CD14-positive monocyte (primary cell): Measurements from ENCODE around the gene C19orf33. TPM values are rescaled to one million over a fixed set of nuclear protein-coding genes. Genes with fewer than 3 reads are reported as not detected.

Source experiments
- DNase-seq, 3 donors: peaks; one replicate each; pipeline ENCODE4 v3.0.0-alpha.2; 2011 to 2022
- H2AFZ ChIP-seq: 2 replicates; pipeline ENCODE4 v1.6.0; 2012; ENCODE audit warnings: mild to moderate bottlenecking, low read depth, low read length, inconsistent platforms; ENCODE audit not compliant: insufficient read depth, poor library complexity, severe bottlenecking
- H3K27ac ChIP-seq, 2 donors: 1 replicate in 1 of 2; 2 replicates in 1 of 2; pipeline ENCODE4 v1.5.1; 2012 to 2013; ENCODE audit warnings: low read length in 2 of 2, control low read depth in 1 of 2, inconsistent platforms in 1 of 2, low read depth in 1 of 2, mild to moderate bottlenecking in 1 of 2
- H3K27me3 ChIP-seq, 2 donors: one replicate each; pipeline versions ENCODE4 v1.6.0 to v1.6.1; 2011 to 2013; ENCODE audit warnings: low read length in 2 of 2; ENCODE audit not compliant: control insufficient read depth in 2 of 2, insufficient read depth in 2 of 2
- H3K36me3 ChIP-seq, 2 donors: replicated peaks in 1 of 2; 1 replicate in 1 of 2; 2 replicates in 1 of 2; pipeline versions ENCODE4 v1.5.1 to v1.6.1; 2012 to 2013; ENCODE audit warnings: low read length in 2 of 2, control low read depth in 1 of 2, inconsistent platforms in 1 of 2, mild to moderate bottlenecking in 1 of 2; ENCODE audit not compliant: insufficient read depth in 2 of 2, control insufficient read depth in 1 of 2
- H3K4me1 ChIP-seq, 2 donors: 1 replicate in 1 of 2; 2 replicates in 1 of 2; pipeline versions ENCODE4 v1.5.1 to v1.6.1; 2012 to 2013; ENCODE audit warnings: low read length in 2 of 2, control low read depth in 1 of 2, inconsistent platforms in 1 of 2, mild to moderate bottlenecking in 1 of 2, moderate library complexity in 1 of 2; ENCODE audit not compliant: insufficient read depth in 2 of 2, control insufficient read depth in 1 of 2
- H3K4me2 ChIP-seq: replicated peaks from 2 replicates; pipeline ENCODE3; 2012; ENCODE audit warnings: low read length, moderate library complexity, mild to moderate bottlenecking; ENCODE audit not compliant: poor library complexity, severe bottlenecking; ENCODE audit errors: extremely low read depth
- H3K4me3 ChIP-seq, 3 experiments: fragments of 200-600 bp in 1 of 3; sonication (generic) in 1 of 3; replicated peaks in 1 of 3; 1 replicate in 2 of 3; 2 replicates in 1 of 3; pipeline ENCODE4 v1.5.1; 2011 to 2013; ENCODE audit warnings: low read length in 3 of 3, mild to moderate bottlenecking in 3 of 3, control low read depth in 2 of 3, low read depth in 2 of 3, inconsistent platforms in 1 of 3, moderate library complexity in 1 of 3
- H3K79me2 ChIP-seq: 2 replicates; pipeline ENCODE4 v1.6.0; 2012; ENCODE audit warnings: mild to moderate bottlenecking, control low read depth, inconsistent platforms, low read length, moderate library complexity; ENCODE audit not compliant: insufficient read depth
- H3K9ac ChIP-seq: 2 replicates; pipeline ENCODE4 v1.6.0; 2017; ENCODE audit warnings: low read length, mild to moderate bottlenecking; ENCODE audit not compliant: insufficient read depth, poor library complexity, severe bottlenecking
- H3K9me3 ChIP-seq, 2 donors: replicated peaks in 1 of 2; 1 replicate in 1 of 2; 2 replicates in 1 of 2; pipeline versions ENCODE4 v1.5.1 to v1.6.1; 2012 to 2013; ENCODE audit warnings: low read length in 2 of 2, control low read depth in 1 of 2; ENCODE audit not compliant: control insufficient read depth in 1 of 2, insufficient read depth in 1 of 2
- H4K20me1 ChIP-seq: 2 replicates; pipeline ENCODE4 v1.6.0; 2012; ENCODE audit warnings: mild to moderate bottlenecking, low read length, control low read depth, moderate library complexity; ENCODE audit not compliant: insufficient read depth
- H3K27ac Mint-ChIP-seq, 7 donors: one replicate each; pipeline ENCODE4 v1.8.0; 2020; ENCODE audit warnings: mild to moderate bottlenecking in 7 of 7, mixed read lengths in 7 of 7, moderate library complexity in 6 of 7, inconsistent platforms in 2 of 7
- H3K27me3 Mint-ChIP-seq, 3 donors: one replicate each; pipeline ENCODE4 v1.8.0; 2021 to 2022; ENCODE audit warnings: low read depth in 3 of 3, mild to moderate bottlenecking in 3 of 3, mixed read lengths in 3 of 3, moderate library complexity in 3 of 3, inconsistent platforms in 1 of 3
- H3K36me3 Mint-ChIP-seq, 2 donors: one replicate each; pipeline ENCODE4 v1.8.0; 2020; ENCODE audit warnings: mixed read lengths in 2 of 2, inconsistent platforms in 1 of 2, mild to moderate bottlenecking in 1 of 2
- H3K4me1 Mint-ChIP-seq: one replicate; pipeline ENCODE4 v1.8.0; 2020; ENCODE audit warnings: mild to moderate bottlenecking, mixed read lengths
- H3K4me3 Mint-ChIP-seq, 2 donors: one replicate each; pipeline ENCODE4 v1.8.0; 2020; ENCODE audit warnings: mild to moderate bottlenecking in 2 of 2, mixed read lengths in 2 of 2, moderate library complexity in 1 of 2
- H3K9me3 Mint-ChIP-seq, 7 donors: one replicate each; pipeline ENCODE4 v1.8.0; 2020 to 2022; ENCODE audit warnings: mixed read lengths in 7 of 7, mild to moderate bottlenecking in 6 of 7, moderate library complexity in 6 of 7, inconsistent platforms in 2 of 7
- WGBS: methylation state at CpG from one replicate; pipeline ENCODE4 v1.1.5; 2013; ENCODE audit warnings: missing lambda C conversion rate; ENCODE audit not compliant: insufficient coverage; 5-methylcytosine and 5-hydroxymethylcytosine counted together
- intact Hi-C, 2 donors: fragments of 100-400 bp; cut with micrococcal nuclease; formaldehyde crosslinking; loops; one replicate each; pipeline versions ENCODE4 v1.15.0 to v1.15.1; 2023
- polyA plus RNA-seq, 3 donors: library from polyadenylated mRNA; depleted of rRNA in 1 of 3; unstranded in 2 of 3; stranded (reverse) in 1 of 3; fragments of 300-500 nt in 2 of 3; fragments of >200 nt in 1 of 3; fragmentation: Illumina TruSeq in 2 of 3; gene quantifications; 1 replicate in 2 of 3; 2 replicates in 1 of 3; pipeline ENCODE4 v1.2.3, GENCODE V29; 2012 to 2021
- TF ChIP-seq, protein P1 (sequence below): fragments of 200-600 bp; IDR thresholded peaks from one replicate; pipeline ENCODE4 v1.8.0; 2022; ENCODE audit warnings: antibody characterized with exemption, mild to moderate bottlenecking

C19orf33 gene
- polyA plus RNA-seq, 3 donors = 0.43 to 0.73 (median 0.69) TPM

DNA sequence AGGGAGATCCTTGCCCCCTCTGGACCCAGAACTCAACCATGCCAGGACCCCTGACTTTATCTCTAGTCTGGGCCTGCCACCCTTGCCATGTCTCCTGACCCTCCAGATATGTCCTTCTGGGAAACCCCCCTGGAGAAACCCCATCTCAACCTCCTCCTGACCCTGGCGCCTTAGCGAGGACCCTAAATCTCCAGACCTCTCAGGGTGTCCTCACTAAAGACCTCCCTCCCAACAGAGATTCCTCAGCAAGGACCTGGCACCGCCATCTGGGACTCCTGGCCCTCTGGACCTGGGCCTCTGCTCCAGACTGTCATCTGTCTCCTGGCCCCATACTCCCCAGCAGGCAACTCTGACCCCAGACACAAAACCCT lies 16.9 kb downstream of the C19orf33 start:
- H3K9me3 ChIP-seq = no peaks in the 10 kb centered on the region
- H3K4me3 ChIP-seq = peak overlapping the region in 2 of 3 experiments; percentile 73 to 90
- no peaks in the 10 kb centered on the region for H3K27me3 ChIP-seq
- H3K4me1 Mint-ChIP-seq = peaks cover 70% of the 10 kb centered on the region
- peak overlapping the region; percentile 85 to 91 for H3K4me3 Mint-ChIP-seq
- H3K27me3 Mint-ChIP-seq = peaks cover 0 to 4% (median 1%) of the 10 kb centered on the region in 3 donors
- peaks cover 64 to 77% of the 10 kb centered on the region in 2 donors for H3K4me1 ChIP-seq
- intact Hi-C loops = no loop called here
- H3K9ac ChIP-seq = peak overlapping the region; percentile 76
- peak overlapping the region; percentile 96 for H3K4me2 ChIP-seq
- H3K27ac ChIP-seq = no peak overlapping the region
- WGBS = 94% methylated on average over 3 of the region's 3 CpGs
- H3K9me3 Mint-ChIP-seq = peaks cover 0 to 5% (median 0%) of the 10 kb centered on the region in 7 donors
- peaks cover 12 to 19% of the 10 kb centered on the region in 2 donors for H3K36me3 ChIP-seq
- TF ChIP-seq, protein P1, sequence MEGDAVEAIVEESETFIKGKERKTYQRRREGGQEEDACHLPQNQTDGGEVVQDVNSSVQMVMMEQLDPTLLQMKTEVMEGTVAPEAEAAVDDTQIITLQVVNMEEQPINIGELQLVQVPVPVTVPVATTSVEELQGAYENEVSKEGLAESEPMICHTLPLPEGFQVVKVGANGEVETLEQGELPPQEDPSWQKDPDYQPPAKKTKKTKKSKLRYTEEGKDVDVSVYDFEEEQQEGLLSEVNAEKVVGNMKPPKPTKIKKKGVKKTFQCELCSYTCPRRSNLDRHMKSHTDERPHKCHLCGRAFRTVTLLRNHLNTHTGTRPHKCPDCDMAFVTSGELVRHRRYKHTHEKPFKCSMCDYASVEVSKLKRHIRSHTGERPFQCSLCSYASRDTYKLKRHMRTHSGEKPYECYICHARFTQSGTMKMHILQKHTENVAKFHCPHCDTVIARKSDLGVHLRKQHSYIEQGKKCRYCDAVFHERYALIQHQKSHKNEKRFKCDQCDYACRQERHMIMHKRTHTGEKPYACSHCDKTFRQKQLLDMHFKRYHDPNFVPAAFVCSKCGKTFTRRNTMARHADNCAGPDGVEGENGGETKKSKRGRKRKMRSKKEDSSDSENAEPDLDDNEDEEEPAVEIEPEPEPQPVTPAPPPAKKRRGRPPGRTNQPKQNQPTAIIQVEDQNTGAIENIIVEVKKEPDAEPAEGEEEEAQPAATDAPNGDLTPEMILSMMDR = no peak
- H3K27ac Mint-ChIP-seq = peak overlapping the region in 5 of 7 donors; percentile 5 to 41 (median 37)
- no peak overlapping the region for H2AFZ ChIP-seq
- no peak for DNase-seq
- H4K20me1 ChIP-seq = peaks cover 41% of the 10 kb centered on the region
- peaks cover 20 to 30% of the 10 kb centered on the region in 2 donors for H3K36me3 Mint-ChIP-seq
- H3K79me2 ChIP-seq = peaks cover 30% of the 10 kb centered on the region

DNA sequence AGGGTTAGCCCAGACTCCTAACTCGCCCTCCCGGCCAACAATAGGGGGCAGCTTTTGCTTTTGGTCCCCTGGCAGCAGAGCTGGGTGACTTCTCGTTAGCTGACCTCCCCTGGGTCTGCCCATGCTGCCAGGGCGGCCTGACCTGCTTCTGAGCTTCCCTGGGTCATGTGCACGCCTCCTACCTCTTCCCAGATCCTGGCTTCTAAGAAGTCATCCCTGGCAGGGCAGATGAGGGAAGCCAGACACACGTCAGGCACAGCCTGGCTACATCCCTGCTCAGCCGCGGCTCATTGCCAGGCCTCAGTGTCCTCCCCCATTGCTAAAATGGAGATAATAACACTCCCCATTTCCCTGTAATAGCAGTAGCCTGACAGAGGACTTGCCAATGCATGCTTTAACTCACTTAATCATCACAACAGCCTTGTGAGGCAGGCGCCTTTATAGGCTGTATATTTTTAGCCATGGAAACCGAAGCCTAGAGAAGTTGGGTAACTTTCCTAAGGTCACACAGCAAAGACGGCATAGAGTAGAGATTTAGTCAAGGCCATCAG lies 17.7 kb downstream of the C19orf33 start:
- peak overlapping the region; percentile 9 to 91 for H3K4me3 Mint-ChIP-seq
- Histone ChIP-seq H3K4me3 (peak overlapping the region in 1 of 3 experiments; percentile 90), H3K36me3 (peaks cover 19 to 27% of the 10 kb centered on the region in 2 donors), H4K20me1 (peaks cover 47% of the 10 kb centered on the region), H3K27me3 (no peaks in the 10 kb centered on the region), H3K9ac (no peak overlapping the region), H2AFZ (no peak overlapping the region), H3K79me2 (peaks cover 30% of the 10 kb centered on the region), H3K4me1 (peaks cover 56 to 69% of the 10 kb centered on the region in 2 donors), H3K27ac (no peak overlapping the region), H3K9me3 (no peaks in the 10 kb centered on the region), H3K4me2 (peak overlapping the region; percentile 96)
- H3K27me3 Mint-ChIP-seq = peaks cover 0 to 4% (median 2%) of the 10 kb centered on the region in 3 donors
- WGBS = 88% methylated on average over 8 of the region's 11 CpGs
- DNase-seq = no peak
- H3K9me3 Mint-ChIP-seq = no peaks in the 10 kb centered on the region
- TF ChIP-seq, protein P1 = no peak
- intact Hi-C loops = no loop called here
- peak overlapping the region in 3 of 7 donors; percentile 30 to 50 (median 40) for H3K27ac Mint-ChIP-seq
- H3K36me3 Mint-ChIP-seq = peaks cover 27 to 38% of the 10 kb centered on the region in 2 donors
- peaks cover 63% of the 10 kb centered on the region for H3K4me1 Mint-ChIP-seq
